ENCODE results near the gene RPL34. TPM values are rescaled to one million over a fixed set of nuclear protein-coding genes. Genes with fewer than 3 reads are reported as not detected.

RPL34 gene
- total and polyA plus RNA-seq, 7 donors: 926 to 8,352 (median 1,691) TPM

DNA sequence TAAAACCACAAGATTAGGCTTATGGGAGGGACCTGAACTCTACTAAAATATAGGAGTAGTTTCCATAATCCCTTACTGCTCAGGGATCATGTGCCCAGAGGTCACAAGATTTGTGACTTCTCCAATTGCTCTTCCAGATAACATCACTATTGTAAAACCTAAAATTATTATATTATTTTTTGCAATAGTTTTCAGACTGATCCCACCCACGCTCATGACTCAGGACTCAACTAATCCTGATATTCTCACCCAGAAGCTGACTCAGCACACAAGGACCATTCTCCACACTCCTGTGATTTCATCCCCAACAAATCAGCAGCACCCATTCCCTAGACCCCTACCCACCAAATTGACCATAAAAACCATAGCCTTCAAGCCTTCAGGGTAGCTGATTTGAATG lies 24.0 kb upstream of the RPL34 start:
- 96 to 98% methylated on average over 1 of the region's 1 CpG for WGBS, 2 donors
- Histone ChIP-seq H3K9me3 (no peaks in the 10 kb centered on the region), H3K4me3 (no peak overlapping the region), H3K27me3 (no peaks in the 10 kb centered on the region), H3K27ac (no peak overlapping the region), H3K36me3 (no peaks in the 10 kb centered on the region), H3K4me1 (no peaks in the 10 kb centered on the region)
- intact Hi-C loops (cut with DNase I): no loop called here
- TF ChIP-seq EP300 (IDR thresholded peaks at IDR 0.05) (no peak), POLR2A (IDR thresholded peaks at IDR 0.05) (no peak), POLR2AphosphoS5 (IDR thresholded peaks at IDR 0.05) (no peak)
- TF ChIP-seq, protein P1, sequence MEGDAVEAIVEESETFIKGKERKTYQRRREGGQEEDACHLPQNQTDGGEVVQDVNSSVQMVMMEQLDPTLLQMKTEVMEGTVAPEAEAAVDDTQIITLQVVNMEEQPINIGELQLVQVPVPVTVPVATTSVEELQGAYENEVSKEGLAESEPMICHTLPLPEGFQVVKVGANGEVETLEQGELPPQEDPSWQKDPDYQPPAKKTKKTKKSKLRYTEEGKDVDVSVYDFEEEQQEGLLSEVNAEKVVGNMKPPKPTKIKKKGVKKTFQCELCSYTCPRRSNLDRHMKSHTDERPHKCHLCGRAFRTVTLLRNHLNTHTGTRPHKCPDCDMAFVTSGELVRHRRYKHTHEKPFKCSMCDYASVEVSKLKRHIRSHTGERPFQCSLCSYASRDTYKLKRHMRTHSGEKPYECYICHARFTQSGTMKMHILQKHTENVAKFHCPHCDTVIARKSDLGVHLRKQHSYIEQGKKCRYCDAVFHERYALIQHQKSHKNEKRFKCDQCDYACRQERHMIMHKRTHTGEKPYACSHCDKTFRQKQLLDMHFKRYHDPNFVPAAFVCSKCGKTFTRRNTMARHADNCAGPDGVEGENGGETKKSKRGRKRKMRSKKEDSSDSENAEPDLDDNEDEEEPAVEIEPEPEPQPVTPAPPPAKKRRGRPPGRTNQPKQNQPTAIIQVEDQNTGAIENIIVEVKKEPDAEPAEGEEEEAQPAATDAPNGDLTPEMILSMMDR (IDR thresholded peaks at IDR 0.05): no peak
- no peak for DNase-seq

DNA sequence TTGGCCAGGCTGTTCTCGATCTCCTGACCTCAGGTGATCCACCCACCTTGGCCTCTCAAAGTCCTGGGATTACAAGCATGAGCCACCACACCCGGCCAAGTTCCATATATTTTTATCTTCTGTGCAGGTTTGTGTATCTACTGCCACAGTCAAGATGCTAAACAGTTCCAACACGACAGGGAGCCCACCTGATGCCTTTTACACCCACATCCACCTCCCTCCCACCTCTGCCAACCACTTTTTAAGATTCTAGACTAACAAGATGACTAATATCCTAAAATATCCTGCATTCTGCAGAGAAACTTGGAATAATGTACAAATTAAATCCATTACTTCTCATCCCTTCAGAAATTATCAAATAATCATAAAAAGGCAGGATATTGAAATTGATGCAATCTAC lies 19.3 kb upstream of the RPL34 start:
- Histone ChIP-seq H3K27ac (no peak overlapping the region), H3K27me3 (no peaks in the 10 kb centered on the region), H3K36me3 (no peaks in the 10 kb centered on the region), H3K4me1 (no peaks in the 10 kb centered on the region), H3K4me3 (no peak overlapping the region), H3K9me3 (no peaks in the 10 kb centered on the region)
- intact Hi-C loops (cut with DNase I): no loop called here
- DNase-seq: no peak
- 53 to 74% methylated on average over 3 of the region's 3 CpGs for WGBS, 2 donors
- TF ChIP-seq POLR2AphosphoS5 (IDR thresholded peaks at IDR 0.05) (no peak), EP300 (IDR thresholded peaks at IDR 0.05) (no peak), POLR2A (IDR thresholded peaks at IDR 0.05) (no peak)
- TF ChIP-seq, protein P1 (IDR thresholded peaks at IDR 0.05): no peak

DNA sequence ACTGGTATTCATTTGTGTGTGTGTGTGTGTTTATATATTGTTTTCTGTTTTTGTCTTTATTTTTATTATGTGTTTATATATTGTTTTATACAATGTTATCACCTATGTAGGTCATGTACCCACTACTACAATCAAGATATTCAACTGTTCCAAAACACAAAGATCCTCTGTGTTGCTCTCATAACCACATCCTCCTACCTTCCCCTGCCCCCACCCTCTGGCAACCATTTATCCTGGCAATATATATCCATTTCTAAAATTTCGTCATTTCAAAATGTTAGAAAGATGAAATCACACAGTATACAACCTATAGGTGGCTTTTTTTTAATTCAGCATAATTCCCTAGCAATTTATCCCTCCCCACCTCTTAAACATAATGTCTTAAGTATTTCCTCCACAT lies 18.8 kb upstream of the RPL34 start:
- intact Hi-C loops (cut with DNase I): no loop called here
- H3K9me3 ChIP-seq: no peaks in the 10 kb centered on the region
- no peak overlapping the region for H3K27ac ChIP-seq
- no peaks in the 10 kb centered on the region for H3K27me3 ChIP-seq
- no peaks in the 10 kb centered on the region for H3K36me3 ChIP-seq
- no peaks in the 10 kb centered on the region for H3K4me1 ChIP-seq
- no peak for DNase-seq
- no peak for TF ChIP-seq POLR2A (IDR thresholded peaks at IDR 0.05)
- TF ChIP-seq, protein P1 (IDR thresholded peaks at IDR 0.05): no peak
- no peak for TF ChIP-seq EP300 (IDR thresholded peaks at IDR 0.05)
- no peak for TF ChIP-seq POLR2AphosphoS5 (IDR thresholded peaks at IDR 0.05)
- WGBS, 2 donors: 71 to 81% methylated on average over 1 of the region's 1 CpG
- no peak overlapping the region for H3K4me3 ChIP-seq

DNA sequence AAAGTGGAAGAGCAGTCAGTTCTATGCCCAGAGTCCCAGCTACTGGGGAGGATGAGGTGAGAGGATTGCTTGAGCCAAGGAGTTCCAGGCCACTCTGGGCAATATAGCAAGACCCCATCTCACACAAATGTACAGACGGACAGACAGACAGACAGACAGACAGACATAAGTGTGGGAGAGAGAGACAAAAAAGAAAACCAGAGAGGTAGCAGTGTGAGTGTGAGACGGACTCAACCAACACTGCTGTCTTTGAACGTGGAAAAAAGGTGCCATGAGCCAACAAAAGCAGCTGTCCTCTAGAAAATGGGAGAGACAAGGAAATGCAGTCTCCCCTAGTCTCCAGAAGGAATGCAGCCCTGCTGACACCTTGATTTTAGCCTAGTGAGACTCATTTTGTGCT lies 18.2 kb upstream of the RPL34 start:
- intact Hi-C loops (cut with DNase I): no loop called here
- WGBS, 2 donors: 83 to 88% methylated on average over 3 of the region's 3 CpGs
- no peak overlapping the region for H3K27ac ChIP-seq
- no peak for DNase-seq
- H3K4me3 ChIP-seq: no peak overlapping the region
- H3K4me1 ChIP-seq: no peaks in the 10 kb centered on the region
- TF ChIP-seq POLR2AphosphoS5 (IDR thresholded peaks at IDR 0.05) (no peak), EP300 (IDR thresholded peaks at IDR 0.05) (no peak), POLR2A (IDR thresholded peaks at IDR 0.05) (no peak)
- TF ChIP-seq, protein P1 (IDR thresholded peaks at IDR 0.05): no peak
- H3K36me3 ChIP-seq: no peaks in the 10 kb centered on the region
- no peaks in the 10 kb centered on the region for H3K9me3 ChIP-seq
- no peaks in the 10 kb centered on the region for H3K27me3 ChIP-seq

DNA sequence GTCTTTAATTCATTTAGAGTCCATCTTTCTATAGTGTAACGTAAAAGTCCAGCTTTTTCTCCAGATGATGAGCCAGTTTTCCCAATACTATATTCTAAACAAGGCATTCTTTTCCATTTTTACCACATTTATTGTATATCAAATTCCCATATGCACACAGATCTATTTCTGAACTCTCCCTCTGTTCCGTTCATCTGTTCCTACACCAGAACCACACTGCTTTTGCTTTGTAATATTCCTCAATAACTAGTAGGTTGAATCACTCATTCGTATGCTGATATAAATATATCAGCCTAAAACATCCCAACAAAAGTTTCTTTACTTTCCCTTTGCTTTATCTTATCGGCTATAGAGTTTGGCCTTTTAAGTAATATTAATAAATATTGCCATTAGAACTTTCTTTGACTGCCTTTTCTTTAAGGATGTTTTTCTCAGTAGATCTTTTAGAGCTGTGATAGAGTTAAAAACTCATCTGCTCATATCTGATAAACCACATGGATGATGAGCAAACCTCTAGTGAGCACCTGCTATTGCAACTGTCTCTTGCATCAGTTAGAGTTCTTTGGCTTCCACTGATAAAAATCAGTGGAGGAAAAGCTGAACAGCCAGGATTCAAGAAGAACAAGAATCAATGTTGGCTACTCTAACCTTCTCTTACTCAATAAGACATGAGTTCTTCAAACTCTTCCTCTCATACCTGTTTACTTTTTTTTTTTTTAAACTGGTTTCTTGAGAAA lies 13.1 kb upstream of the RPL34 start:
- Histone ChIP-seq H3K4me3 (no peak overlapping the region), H3K27me3 (no peaks in the 10 kb centered on the region), H3K9me3 (no peaks in the 10 kb centered on the region), H3K4me1 (no peaks in the 10 kb centered on the region), H3K27ac (no peak overlapping the region), H3K36me3 (no peaks in the 10 kb centered on the region)
- intact Hi-C loops (cut with DNase I): no loop called here
- WGBS, 2 donors: 86 to 97% methylated on average over 4 of the region's 4 CpGs
- DNase-seq: no peak
- TF ChIP-seq EP300 (IDR thresholded peaks at IDR 0.05) (no peak), POLR2AphosphoS5 (IDR thresholded peaks at IDR 0.05) (no peak), POLR2A (IDR thresholded peaks at IDR 0.05) (no peak)
- TF ChIP-seq, protein P1 (IDR thresholded peaks at IDR 0.05): no peak

Data from sigmoid colon (tissue), 7 donors.